HG03039 (cell line): Measurements from ENCODE around the gene ALLC.

ENCODE experiments used
- ATAC-seq: cut with Tn5 transposase; IDR thresholded peaks from one replicate; pipeline ENCODE4 v1.9.1; 2021; ENCODE audit warnings: mild to moderate bottlenecking, moderate library complexity; ENCODE audit not compliant: unreplicated experiment

ALLC gene

DNA sequence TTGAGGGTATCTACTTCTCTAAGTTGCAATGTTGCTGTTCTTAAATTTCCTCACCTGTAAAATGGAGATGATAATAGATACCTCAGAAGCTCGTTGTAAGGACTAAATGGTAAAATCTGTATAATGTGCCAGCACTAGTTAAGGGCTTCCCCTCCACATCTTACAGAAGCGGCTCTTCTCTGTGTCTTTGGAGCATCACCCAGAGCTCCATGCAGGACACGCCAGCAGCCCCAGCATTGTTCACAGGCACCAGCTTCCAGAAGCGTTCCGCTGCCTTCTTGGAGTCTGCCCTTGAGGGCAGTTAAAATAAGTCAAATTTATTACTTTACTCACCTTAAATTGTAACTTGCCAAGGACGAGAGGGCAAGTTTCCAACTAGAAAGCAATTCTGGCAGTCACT, 51.2 kb downstream of the ALLC start:
- ATAC-seq, result no peak

DNA sequence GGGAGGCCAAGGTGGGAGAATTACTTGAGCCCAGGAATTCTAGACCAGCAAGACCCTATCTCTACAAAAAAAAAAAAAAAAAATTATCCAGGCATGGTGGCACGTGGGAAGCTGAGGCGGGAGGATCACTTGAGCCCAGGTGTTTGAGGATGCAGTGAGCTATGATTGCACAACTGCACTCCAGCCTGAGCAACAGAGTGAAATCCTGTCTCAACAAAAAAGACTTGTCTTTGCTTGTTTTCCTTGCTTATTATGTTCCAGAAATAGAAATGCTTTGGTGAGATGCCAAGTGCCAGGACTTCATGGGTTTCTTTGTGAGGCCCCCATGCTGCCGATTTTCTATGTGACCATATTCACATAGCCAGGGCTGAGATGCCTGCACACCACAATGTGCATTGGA, 54.4 kb downstream of the ALLC start:
- no peak for ATAC-seq

GRCh38 chr2:3712831-3713503, 55.0 kb downstream of the ALLC start:
- no peak for ATAC-seq

- ATAC-seq, result no peak
Measured at GRCh38 chr2:3718679-3719078, 60.7 kb downstream of the ALLC start.

GRCh38 chr2:3725002-3725401, 67.0 kb downstream of the ALLC start:
- ATAC-seq, result no peak

DNA sequence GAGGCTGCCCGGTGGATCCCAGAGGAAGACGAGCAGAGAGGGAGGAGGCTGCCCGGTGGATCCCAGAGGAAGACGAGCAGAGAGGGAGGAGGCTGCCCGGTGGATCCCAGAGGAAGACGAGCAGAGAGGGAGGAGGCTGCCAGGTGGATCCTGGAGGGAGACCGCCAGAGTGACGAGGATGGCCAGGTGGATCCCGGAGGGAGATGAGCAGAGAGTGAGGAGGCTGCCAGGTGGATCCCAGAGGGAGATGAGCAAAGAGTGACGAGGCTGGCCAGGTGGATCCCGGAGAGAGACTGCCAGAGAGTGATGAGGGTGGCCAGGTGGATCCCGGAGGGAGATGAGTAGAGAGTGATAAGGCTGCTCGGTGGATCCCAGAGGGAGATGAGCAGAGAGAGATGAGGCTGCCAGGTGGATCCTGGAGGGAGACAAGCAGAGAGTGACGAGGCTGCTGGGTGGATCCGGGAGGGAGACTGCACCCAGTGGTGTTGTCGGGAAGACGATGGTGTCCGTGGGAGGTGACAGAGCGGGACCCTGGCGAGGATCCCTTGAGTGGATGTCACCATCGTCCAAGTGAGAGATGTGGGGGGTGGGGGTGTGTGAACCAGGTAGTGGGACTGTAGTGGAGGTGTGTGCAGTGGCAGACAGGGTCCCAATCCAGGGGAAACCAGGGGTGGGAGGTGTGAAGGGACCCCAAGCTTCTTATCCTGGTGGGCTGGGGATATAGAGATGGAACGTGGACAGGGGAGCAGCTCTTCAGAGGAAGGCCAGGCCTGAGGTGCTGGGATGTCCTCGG, 67.7 kb downstream of the ALLC start:
- ATAC-seq, result no peak

DNA sequence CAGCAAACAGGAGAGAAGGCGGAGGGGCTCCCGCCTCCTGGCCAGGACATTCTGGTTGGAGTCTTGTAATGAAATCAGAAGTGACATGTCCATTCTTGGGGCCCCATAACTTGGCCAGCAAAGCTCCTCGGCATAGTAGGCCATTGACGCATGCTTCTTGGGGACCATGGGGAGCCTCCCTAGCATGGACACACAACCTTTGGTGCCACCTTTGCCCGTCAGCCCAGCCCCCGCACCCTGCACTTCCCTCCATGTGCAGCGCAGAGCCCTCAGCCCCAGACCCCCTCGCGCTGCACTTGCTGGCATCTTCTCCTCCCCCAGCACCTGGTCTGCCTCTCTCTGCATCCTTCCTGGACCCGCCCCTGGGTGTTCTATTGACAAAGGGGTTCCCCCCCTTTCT, 68.5 kb downstream of the ALLC start:
- no peak for ATAC-seq

DNA sequence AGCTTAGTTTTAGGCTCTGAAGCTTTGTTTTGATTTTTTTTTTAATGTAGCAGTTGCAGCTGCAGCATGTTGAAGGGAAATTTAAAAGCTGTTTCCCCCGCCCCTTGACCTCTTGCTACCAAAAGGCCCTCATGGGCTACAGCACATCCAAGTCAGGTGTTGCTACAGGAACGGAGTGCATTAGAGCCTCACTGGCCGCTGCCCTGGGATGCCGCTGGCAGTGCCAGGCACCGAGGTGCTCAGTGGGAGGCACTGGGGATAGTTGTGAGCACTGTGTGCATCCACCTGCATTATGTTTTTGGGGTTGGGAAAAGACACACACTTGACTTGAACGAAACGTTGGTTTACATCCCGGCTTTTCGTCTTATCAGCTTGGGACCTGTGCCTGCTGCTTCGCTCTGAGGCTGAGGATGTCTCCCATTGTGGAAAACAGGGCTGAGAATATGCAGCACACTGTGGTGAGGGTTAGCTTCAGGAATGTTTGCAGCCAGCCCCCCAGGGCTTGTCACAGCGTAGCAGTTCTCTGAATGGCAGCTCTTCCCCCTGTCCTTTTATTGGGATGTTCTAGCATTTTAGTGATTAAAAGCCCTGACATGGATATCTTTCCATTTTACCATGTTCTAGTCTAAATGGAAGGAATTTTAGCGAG, 69.5 kb downstream of the ALLC start:
- ATAC-seq, result no peak

DNA sequence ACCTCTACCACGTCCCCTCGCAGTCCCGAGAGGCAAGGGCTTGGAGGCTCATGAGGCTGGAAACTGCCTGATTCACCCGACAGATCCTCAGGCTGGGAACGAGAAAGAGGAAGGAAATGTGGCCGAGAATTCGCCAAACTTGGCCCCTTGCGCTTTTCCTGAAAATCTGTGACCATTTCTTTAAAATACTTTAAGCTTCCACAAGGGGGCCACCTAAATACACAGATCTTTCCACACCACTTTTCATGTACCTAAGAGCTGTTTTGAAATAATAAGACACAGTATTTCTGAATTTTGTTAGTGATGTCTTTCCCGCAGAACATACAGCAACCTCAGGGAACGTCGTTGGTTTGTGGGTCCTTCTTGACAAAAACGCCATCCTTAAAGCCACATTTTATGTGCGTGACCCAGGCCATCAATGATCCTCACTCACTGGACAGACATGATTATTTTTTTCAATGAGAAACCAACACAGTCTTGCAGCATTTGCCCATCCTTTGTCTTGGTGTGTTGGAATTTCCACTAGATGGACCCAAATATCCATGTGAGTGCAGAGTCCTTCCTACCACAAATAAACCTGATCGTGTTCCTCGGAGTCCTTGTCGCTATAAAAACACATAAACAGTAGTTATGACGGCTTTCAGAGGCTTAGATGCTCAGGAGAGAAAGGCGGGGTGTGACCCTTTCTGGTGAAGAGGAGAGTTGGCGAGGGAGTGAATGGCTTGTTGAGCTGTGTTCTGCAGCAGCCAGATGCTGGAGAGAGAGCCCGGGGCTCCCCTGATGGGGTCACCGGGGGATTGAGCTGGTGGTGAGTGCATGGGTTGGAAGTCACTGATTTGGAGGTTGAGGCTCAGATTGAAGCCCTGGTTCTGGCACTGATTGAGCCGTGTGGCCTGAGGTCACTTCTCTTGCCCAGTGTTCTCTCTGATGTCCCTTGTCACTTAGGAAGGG, 70.4 kb downstream of the ALLC start:
- ATAC-seq, result no peak

DNA sequence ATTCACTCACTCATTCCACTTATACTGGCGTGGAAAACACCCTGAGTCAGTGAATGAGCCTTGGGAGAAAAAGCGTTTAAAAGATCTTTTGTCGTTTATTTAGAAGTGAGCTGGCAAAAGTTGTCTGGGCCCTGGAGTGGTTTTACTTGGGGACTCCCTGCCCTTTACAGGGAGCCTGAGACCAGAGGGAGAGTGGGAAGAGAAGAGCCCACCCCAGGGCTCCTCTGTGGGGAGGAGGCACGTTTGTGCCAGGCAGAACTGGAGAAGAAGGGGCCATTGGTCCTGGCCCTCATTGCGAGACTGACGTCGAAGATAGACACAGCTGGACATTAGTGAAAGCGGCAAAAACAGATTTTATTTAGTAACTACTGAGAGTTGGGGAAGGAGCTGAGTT, 71.1 kb downstream of the ALLC start:
- no peak for ATAC-seq

DNA sequence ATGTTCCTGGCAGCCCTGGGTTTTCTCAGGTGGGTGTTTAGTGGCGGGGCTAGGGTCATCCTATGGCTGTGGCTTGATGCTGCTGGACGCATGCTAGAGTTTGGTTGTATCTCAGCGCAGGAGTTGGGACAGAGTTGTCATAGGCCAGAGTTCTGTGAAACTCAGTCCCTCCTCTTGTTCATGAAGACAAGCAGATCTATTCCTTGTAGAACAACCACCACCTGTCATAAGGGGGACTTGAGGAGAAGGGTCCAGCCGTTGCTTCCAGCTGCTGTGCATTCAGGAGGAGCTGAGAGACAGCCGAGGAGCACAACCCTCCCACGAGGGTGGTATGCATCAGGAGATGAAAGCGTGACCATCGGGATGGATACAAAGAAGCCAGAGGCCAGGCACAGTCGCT, 71.8 kb downstream of the ALLC start:
- no peak for ATAC-seq

GRCh38 chr2:3730646-3731045, 72.6 kb downstream of the ALLC start:
- ATAC-seq, result no peak

- no peak for ATAC-seq
Measured at GRCh38 chr2:3731829-3732228, 73.8 kb downstream of the ALLC start.

DNA sequence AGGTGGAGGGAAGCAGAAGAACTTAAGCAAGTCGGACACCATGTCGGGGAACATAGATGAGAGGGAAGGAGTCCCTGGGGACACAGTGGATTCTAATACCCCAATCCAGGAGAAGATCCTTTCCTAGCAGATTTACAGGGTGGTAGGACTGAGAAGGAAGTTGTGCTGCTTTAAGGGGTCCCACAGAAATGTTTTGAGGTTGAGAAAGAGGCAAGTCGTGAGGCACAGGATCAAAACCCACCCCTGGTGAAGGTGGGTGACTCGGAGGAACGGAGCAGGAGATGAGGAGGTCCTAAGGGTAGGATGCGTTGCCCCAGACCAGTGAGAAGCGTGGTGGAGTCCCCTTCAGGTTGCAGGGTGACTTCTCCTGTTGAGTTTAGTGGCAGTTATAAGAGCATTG, 78.1 kb downstream of the ALLC start:
- ATAC-seq, result no peak

- ATAC-seq, result no peak
Measured at GRCh38 chr2:3737128-3737527, 79.1 kb downstream of the ALLC start.

DNA sequence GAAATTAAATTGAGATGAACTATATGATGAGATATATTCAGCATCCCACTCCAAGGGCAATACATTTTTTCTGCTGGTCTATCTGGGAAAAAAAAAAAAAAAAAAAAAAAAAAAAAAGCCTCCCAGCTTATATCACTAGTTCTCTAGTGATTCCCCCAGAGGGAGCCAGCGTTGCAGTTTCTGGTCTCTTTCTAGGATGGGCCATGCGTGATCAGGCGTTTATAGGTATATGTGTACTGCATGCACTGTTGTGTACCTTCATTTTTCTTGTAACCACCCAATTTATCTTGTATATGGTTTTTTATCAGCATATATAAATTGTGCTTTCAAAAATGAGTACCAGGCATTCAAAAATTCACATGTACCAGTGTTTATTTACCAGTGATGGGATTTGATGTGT, 80.5 kb downstream of the ALLC start:
- no peak for ATAC-seq

- ATAC-seq, result no peak
Measured at GRCh38 chr2:3739313-3739712, 81.3 kb downstream of the ALLC start.

DNA sequence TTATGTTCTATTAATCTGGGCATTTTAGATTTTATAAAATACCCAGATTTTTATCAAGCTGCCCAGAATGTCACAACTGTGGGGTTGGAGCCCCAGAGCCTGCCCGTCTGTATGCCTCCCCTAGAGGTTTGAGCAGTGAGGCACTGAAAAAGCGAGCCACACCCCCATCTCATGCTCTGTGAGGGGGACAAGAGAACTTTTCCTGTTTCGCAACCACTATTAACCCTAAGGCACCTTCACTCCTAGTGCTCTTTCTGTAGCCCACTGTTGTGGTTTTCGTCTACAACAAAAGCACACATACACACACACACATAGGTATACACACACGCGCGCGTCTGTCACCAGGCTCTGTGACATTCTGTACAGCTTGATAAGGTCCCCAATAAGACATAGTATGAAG, 83.4 kb downstream of the ALLC start:
- no peak for ATAC-seq

- ATAC-seq, result no peak
Measured at GRCh38 chr2:3741867-3742602, 84.0 kb downstream of the ALLC start.

DNA sequence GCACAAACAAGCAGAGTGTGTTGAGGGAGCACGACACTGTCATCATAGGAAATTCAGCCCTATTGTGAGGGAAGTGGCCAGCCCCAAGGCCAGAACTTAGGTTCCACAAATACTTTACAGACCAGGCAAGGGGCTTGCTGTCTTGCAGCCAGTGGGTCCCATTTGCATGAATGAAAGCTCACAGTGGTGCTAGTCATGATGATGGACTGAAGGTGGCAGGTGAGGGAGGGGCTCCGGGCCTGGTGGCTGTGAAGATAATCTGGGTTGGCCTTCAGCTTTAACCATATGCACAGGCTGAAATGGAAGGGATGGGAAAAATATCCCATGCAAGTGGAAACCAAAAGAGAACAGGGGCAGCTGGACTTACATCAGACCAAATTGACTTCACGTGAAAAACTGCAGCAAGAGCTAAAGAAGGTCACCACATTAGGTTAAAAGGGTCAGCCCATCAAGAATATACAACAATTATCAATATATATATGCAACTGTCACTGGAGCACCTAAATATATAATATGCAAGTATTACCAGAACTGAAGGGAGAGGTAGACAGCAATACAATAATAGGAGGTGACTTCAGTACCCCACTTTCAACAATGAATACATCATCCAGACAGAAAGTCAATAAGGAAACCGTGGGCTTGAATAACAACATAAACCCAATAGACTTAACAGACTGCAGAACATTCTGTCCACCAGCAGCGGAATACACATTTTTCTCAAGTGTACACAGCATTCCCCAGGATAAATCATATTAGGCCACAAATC, 84.9 kb downstream of the ALLC start:
- no peak for ATAC-seq
